ENCODE measurements around the gene SMIM26. TPM values are rescaled to one million over a fixed set of nuclear protein-coding genes. Genes with fewer than 3 reads are reported as not detected.
A peak's percentile ranks its signal among the peaks of the same experiment; 100 is the strongest.
"Not testable (repeated sequence)": the region's sequence is repeated elsewhere in the genome, so short reads cannot be mapped to it uniquely, and the experiment has no call there.

The SMIM26 gene, protein sequence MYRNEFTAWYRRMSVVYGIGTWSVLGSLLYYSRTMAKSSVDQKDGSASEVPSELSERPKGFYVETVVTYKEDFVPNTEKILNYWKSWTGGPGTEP
- polyA plus RNA-seq (ENCODE audit: insufficient read length) = 76.0 TPM

DNA sequence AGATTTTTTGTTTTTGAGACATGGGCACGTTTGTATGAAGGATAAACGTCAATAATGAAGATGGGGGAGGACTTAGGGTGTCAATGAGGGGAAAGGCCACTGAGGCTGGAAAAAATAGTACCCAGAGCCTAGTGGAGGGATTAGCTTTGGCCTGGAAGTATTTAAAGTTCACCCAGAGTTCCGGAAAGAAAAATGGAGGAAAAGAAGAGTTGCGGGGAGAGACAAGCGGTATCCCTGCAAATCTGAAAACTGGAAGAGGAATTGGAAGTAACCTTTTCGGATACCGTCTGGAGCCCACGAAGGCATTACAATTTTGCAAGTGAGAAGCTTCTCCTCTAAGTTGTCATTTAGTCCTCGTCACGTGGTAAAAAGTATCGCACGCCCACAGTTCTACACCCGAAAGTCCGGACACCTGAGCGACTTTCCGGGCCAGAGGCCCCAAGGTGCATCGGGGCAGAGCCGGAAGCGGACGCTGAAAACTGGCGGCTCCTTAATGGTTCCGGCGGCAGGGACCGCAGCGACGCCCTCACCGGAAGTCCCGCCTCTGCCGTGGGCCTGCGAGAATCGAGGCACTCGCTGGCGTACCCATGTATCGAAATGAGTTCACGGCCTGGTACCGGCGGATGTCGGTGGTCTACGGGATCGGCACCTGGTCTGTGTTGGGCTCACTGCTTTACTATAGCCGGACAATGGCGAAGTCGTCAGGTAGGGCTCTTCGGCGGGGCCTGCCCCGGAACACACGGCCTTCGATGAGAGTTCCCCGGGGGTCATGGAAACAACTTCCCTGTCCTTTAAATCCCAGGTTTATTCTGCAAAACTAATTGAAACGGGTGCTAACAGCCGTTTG, at the start of gene SMIM26:
SMIM26 (plus strand) TSS at position 541 of the 847 bp plus-strand sequence; CDS start at position 588, 47 bp downstream.
- peak; percentile 95 for DNase-seq

DNA sequence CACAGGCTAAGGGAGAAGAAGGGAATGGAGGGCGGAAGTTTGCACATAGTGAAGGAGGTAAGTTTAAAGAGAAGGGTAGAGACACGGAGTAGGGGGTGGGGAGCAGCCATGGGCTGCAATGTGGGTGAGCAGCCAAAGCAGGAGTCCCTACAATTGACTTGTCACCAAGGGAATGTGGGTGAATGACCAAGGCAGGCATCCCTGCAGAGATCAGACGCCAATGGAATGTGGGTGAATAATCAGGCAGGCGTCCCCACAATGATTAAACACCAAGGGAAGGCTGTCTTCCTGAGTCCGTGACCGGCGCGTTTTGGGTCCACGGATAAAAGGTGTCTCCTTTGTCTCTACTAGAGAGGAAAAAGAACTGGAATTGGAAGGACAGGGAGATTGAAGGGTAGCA, 45.2 kb upstream of the SMIM26 start:
- not testable (repeated sequence) for DNase-seq

DNA sequence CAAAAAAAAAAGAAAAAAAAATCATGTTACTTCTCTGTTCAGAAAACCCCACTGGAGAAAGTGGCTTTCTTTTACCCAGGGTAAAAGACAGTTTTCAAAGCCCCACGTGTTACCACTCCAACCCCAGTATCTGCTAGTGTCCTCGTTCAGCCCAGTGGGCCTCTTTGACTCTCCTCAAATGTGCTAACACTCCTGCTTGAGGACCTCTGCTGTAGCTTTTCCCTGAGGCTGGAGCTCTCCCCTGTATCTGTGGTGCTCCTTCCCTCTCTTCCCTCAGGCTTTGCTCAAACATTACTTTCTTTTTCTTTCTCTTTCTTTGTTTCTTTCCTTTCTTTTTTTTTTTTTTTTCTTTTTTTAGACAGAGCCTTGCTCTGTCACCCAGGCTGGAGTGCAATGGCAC, 44.2 kb upstream of the SMIM26 start:
- DNase-seq = no peak

DNA sequence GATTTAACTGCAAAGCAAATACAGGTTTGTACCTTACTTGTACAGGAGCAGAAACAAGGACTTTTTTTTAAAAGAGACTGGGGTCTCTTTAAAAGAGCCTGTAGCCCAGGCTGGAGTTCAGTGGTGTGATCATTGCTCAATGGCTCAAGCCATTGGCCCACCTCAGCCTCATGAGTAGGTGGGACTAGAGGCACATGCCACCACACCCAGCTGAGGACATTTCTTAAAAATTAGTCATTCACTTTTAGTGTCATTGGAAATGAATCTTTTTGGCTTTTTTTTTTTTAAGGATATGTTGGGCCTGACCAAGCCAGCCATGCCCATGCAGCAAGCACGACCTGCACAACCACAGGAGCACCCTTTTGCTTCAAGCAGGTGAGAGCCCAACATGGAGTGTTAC, 42.6 kb upstream of the SMIM26 start:
- DNase-seq = no peak

DNA sequence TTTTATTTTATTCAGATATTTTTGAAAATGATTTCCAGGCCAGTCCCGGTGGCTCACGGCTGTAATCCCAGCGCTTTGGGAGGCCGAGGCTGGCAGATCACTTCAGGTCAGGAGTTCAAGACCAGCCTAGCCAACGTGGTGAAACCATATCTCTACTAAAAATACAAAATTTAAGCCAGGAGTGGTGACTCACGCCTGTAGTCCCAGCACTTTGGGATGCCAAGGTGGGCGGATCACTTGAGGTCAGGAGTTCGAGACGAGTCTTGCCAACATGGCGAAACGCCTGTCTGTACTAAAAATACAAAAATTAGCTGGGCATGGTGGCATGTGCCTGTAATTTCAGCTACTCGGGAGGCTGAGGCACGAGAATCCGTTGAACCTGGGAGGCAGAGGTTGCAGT, 40.5 kb upstream of the SMIM26 start:
- DNase-seq = not testable (repeated sequence)

DNA sequence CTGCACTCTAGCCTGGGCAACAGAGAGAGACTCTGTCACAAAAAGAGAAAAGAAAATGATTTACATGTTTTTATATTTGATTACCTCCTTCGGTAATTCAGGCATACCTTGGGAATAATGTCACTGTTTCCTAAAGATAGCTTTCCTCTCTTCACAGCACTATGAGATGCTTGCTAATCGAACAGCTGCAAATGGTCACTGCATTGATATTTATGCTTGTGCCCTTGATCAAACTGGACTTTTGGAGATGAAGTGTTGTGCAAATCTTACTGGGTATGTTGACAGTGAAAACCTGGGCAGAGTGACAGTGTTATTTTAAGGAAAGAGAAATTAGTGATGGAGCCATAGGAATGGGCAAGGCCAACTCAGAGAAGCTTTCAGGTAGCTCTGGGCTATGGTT, 39.9 kb upstream of the SMIM26 start:
- no peak for DNase-seq

DNA sequence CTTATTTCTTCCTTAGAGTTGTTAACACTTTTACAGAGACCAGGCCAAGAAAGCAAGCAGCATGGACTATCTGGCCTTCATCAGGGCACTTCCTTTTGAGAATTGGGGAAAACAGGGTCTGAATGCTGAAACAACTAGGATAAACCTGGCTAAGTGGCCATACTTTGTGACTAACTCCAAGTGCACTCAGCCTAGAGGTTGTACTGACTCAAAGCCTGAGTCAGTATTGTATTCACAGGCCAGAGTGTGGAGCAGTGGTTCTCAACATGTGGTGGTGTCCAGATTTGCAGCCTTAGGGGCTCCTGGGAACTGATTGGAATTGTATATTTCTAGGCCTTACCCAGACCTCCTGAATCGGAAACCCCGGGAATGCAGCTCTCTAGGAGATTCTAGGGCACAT, 39.4 kb upstream of the SMIM26 start:
- no peak for DNase-seq

DNA sequence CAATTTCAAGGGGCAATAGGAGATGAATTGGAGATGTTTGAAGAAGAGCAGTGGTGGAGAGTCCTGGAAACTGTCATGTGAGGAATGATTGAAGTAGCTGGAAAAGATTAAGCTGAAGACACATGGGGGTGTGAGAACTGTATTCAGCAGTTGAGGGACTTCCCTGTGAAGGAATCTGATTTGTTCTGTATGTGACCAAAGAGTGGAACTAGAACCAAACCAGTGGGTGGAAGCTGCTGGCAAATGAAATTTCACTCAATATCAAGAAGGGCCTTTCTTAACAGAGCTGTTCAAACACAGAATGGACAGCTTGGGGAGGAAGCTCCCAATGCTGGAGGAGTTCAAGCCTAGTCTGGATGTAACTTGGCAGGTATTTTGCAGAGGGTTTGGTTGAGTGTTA, 38.2 kb upstream of the SMIM26 start:
- no peak for DNase-seq

DNA sequence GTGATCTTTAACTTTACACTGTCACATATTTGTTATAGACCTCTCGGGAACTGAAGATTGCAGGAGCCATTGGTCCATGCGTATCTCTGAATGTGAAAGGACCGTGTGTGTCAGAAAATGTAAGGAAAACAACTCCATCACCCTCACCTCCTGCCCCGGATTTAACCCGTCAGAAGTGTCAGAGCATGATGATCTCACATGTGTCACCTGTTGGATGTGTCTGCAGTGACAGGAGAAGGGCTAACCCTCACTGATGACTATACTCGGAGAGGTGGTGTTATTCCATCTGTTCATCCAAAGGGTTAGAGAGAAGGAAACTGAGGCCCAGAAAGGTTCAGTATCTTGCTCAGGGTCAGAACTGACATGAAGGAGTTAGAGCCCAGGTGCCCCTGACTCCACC, 34.6 kb upstream of the SMIM26 start:
- DNase-seq = no peak

DNA sequence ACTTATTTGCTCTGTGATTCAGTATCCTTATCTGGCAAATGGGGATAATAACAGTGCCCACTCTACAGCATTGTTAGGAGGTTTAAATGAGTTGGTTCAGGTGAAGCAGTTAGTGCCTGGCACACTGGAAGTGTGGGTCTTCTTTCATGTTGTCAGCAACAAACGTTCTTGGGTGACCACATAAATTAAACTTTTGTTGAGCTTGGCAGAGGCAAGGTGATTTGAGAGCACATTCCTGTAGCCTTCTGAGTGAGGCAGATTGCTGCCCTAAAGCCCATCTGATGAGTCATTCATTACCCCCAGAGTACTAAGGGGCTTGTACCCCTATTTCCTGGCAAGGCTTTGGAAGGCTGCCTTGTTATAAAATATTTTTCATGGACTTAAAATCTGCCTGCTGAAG, 33.7 kb upstream of the SMIM26 start:
- no peak for DNase-seq

DNA sequence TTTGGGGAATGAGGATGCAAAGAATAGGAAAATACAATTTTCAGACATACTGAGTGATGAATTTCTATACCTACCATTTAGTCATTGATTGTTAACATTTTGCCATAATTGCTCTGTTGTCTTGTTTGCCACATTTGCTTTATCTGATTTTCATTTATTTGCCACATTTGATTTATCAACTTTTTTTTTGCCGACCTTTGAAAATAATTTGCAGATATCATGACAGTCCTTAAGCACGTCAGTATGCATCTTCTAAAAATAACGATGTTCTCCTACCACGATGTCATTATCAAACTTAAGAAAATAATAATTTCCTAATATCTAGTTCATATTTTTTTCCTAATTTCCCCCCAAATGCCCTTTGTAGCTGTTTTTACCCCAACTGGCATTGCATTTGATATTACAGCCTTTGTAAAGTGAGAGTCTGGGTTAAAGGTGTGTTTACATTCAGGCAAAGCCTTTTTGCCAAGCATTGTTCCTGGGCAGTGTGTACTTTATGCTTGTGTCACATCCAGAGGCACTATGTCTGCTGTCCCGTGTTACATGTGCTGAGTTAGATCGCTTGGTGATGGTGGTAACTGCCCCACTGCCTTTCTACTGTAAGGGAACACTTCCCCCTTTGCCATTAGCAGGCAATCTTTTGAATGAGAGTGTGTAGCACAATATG, 33.1 kb upstream of the SMIM26 start:
- no peak for DNase-seq

DNA sequence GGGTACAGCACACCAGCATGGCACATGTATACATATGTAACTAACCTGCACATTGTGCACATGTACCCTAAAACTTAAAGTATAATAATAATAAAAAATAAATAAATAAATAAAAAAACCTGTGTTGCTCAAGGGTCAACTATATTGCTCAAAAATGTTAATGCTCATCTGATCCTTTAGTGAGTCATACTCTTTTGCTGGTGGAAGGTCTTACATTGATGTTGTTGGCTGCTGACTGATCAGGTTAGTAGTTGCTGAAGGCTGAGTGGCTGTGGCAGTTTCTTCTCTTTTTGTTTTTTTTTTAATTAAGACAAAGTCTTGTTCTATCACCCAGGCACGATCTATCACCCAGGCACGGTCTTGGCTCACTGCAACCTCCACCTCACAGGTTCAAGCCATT, 29.6 kb upstream of the SMIM26 start:
- DNase-seq = no peak

DNA sequence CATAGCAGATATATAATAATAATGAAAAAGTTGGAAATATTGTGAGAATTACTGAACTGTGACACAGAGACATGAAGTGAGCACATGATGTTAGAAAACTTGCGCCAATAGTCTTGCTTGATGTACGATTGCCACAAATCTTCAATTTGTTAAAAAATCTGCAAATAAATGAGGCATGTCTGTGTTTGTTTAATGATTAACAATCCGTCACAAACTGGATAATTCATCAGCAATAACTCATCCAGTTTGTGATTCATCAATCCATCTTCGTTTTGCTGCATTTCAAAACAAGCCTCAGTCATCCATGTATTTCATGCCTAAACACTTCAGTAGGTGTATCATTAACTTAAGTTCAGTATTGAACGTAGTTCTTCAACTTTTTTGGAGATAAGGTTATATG, 25.5 kb upstream of the SMIM26 start:
- DNase-seq = no peak

DNA sequence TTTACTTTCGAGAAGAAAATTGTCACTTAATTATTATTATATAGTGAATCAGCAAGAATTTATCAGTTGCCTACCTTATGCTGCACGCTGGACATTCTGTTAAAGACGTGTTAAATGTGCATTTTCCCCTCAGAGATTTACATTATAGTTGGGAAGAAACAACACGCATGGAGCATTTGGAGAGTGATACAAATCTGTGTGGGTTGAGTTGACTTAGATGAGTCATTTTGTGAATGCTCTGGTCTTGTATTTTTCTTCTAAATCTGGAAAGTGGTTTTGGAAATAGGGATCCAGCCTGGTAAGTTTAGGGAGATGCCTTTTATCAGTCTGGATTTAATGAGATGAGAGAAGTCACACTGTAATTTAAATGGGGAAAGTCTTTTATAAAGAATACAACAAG, 24.0 kb upstream of the SMIM26 start:
- no peak for DNase-seq

DNA sequence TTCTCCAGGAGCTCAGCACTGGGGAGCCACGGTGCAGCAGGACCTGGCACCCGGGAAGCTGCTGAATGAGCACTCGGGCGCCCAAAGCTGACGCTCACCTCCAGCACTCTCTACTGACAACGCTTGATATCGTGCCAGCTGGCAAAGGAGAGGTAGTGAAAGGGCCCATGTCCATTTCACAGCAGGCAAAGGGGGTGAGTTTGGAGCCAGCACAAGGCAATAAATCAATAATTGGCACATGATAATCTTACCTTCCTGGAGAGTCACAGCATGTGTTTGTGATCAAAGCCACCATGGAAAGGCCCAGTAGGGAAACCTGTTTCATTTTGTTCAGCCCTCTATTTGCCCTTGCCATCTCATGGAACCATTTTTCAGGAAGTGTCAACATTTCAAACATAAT, 23.3 kb upstream of the SMIM26 start:
- no peak for DNase-seq

DNA sequence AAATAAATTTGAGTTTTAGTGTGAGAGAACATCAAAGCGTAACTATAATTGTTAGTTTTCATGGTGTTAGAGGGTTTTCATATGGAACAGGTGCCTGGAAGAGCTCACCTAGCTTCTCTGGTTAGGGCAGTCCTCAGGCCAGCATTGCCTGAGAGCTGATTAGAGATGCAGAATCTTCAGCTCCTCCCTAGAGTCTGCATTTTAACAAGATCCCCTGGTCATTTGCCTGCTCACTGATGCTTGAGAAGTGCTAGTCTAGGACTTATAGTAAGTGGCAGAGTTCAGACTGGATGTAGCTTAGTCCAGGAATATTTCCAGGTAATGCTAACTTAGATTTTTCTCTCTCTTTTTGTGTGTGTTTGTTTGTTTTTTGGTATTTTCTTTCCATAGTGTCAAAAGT, 21.7 kb upstream of the SMIM26 start:
- DNase-seq = no peak

DNA sequence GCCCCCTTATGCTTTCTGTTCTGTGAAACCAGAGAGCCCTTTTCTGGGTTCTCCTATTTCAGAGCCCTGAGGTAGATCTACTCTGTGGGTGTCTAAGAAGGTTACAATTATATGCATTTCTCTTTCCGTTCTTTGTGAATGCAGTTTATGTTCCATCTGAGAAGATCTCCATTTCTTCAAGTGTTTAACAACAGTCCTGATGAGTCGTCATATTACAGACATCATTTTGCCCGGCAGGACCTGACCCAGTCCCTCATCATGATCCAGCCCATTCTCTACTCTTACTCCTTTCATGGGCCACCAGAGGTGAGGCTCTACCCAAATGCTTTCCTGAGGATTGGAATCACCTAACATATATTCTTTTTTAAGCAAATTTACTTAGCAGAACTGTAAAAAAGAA, 18.8 kb upstream of the SMIM26 start:
- no peak for DNase-seq

DNA sequence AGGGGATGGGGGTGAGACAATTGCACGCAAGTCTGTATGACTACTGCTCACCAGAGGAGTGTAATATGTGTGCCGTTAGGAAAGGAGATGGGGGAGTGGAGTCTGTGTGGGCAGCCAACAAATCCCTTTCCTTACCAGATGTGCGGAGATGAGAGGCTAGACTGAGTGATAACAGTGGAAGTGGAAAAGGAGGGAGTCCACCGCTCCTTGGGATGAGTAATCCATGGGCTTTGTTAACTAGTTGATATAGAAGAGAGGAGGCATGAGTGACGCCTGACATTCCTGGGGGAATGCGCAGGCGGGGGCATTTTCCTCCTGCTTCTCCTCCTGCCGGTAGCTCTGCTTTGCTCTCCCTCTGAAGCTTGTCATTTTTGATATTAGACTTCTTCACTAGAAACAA, 13.5 kb upstream of the SMIM26 start:
- no peak for DNase-seq

DNA sequence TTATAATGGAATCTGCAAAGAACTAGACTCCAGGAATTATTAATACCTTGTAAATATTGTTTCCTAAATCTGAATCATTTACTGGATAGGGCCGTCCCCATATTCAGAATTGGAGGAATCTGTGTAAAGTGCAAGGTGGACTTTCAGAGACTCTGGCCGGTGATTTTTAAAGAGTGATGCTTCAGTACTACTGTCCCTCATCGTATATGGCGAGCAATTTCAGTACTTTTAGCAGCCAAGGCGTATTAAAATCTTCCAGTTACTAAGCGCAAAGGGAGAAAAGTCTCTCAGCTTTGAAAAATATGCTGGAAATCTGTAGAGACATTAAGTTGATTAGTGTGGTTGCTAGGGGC, 483 bp downstream of the SMIM26 start:
- DNase-seq = no peak

DNA sequence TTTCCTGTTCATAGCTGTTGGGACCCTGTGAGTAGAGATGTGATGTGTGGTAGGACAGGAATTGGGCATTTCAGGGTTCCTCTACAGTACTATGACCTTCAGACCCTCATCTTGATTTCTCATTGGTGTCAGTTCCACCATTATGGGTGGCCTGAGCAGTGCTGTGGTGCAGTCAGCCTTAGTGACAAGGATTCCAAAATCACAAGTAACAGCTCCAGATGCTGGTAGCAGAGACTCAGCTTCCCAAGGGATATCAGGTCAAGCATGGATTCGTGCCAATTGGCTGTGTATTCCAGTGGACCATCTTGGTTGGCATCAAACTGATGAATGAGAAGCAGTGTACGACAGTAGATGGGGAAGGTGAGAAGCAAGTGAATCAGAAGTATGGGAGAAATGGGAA, 3.8 kb downstream of the SMIM26 start:
- DNase-seq = no peak

DNA sequence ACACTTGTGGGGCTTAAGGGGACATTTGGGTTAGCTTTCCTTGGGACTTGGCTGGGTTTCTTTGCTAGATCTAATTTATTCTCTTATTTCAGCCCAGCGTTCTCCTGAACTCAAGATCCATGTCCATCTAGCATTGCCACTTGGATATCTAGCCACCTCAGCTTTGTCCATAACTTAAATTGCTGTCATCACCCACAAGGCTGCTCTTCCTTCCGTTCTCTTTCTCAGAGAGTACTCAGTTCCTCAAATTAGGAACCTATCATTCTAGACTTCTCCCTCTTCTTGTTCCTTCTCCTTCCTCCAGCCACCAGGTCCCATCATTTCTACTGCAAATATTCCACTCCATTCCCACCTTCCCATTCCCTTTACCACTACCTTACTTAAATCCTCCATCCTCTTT, 4.3 kb downstream of the SMIM26 start:
- no peak for DNase-seq

DNA sequence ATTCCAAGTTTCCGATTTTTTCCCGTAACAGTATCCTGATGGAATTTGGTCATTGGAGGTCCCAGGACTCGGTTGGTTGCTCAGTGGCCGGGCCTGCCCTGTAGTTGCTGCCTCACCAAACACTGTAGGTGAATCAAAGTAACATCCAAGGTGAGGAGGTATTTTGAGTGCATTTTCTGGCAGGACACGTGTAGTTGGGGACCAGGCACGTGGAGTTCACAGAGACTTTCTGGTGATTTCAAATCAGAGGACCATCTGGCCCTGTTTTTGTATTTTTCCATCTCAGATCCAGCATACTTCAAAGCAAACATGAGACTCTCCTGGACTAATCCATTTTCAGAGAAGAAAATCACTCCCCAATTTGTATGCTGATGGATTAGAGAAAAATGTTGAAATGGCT, 10.7 kb downstream of the SMIM26 start:
- no peak for DNase-seq

DNA sequence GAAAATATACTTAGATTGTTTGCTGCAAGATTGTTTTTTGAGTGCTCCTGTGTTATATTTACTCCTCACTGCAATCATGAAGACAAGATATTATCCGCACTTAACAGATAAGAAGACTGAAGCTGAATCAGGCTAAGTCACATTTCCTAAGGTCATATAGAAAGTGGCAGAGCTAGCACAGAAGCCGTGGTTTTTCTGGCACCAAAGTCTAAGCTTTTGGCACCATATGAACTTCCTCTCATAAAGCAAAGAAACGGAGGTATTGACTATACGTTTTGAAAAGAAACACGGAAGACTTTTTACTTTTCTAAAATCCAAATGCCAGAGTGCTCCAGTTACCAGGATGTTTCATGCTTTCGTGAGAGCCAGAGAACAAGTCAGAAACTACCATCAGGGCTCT, 11.3 kb downstream of the SMIM26 start:
- DNase-seq = no peak

DNA sequence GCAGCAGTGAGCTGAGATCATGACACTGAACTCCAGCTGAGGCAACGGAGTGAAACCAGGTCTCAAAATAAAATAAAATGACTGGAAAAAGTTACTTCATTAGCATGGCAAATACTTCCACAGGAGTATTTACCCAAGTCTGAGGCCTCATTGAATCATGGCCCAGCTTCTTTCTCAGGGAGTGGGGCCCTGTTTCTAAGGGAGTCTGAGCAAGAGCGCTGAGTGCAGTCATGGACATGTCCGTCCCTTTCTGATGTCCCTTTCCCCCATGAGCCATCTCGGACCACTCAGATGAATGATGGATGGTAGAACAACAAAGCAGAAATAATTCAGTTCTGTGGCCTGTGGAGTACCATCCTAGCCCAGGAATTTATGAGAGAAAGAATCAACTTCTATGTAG, 12.8 kb downstream of the SMIM26 start:
- DNase-seq = no peak
